ENCODE measurements around the gene TPK1.

The TPK1 gene

DNA sequence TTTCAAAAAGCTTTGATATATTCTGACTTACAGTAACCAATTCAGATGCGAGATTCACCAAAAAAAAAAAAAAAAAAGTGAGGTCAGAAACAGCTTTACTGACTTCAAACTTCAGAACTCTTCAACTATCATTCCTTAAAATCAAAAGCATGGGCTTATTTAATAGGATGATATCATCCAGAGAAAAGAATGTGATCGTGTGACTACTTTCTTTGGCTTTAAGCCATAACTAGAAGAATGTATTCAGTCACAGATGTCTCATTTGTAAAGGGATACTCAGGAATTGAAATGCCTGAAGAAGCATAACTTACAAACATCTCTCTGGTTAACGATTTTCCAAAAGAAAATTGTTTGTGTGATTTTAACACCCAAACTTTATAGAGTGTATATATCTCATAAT lies 11.5 kb downstream of the TPK1 start:
- H3K4me2 ChIP-seq (ENCODE audit: low read length), result no peak overlapping the region
- no peaks in the 10 kb centered on the region for H3K27me3 ChIP-seq (ENCODE audit: insufficient read depth, low read length)
- H3K79me2 ChIP-seq (ENCODE audit: insufficient read depth, low read length), result no peaks in the 10 kb centered on the region
- TF ChIP-seq EZH2 (IDR thresholded peaks at IDR 0.05; ENCODE audit: borderline replicate concordance, low read length) (no peak), CTCF (IDR thresholded peaks at IDR 0.05; ENCODE audit: low read length) (no peak)
- H3K36me3 ChIP-seq (ENCODE audit: insufficient read depth, low read length), result no peaks in the 10 kb centered on the region
- H3K4me3 ChIP-seq (ENCODE audit: low read depth, low read length, poor library complexity, severe bottlenecking), result no peak overlapping the region
- H3K27ac ChIP-seq (ENCODE audit: low read depth, low read length, poor library complexity, severe bottlenecking), result no peak overlapping the region
- H2AFZ ChIP-seq (ENCODE audit: low read length), result no peak overlapping the region
- no peaks in the 10 kb centered on the region for H3K9me2 ChIP-seq (ENCODE audit: low read depth, low read length)
- peaks cover 29% of the 10 kb centered on the region for H3K4me1 ChIP-seq (ENCODE audit: insufficient read depth, low read length, severe bottlenecking)
- H3K9ac ChIP-seq (ENCODE audit: low read length), result no peak overlapping the region
- H3K9me3 ChIP-seq (ENCODE audit: low read length), result no peaks in the 10 kb centered on the region
- H4K20me1 ChIP-seq (ENCODE audit: insufficient read depth, low read length), result no peaks in the 10 kb centered on the region
- no peaks in the 10 kb centered on the region for H3F3A ChIP-seq (ENCODE audit: insufficient read depth, low read length)

DNA sequence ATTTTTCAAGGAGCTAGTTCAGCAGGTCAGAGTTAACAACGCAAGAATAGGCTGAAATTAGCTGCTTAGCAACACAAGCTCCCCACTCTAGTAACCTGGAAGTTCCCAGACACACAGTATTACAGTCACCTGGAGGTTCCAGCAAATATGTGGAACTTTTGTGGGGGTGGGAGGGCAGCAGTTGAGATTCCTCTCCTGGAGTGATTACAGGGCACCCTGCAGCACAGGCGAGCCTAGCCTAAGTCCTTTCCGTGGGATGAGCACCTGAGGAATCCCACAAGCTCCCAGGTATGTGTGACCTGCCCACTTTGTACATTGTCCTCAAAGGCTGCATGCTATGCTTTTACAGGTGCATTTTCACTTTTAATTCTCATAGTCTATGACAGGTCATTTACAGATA lies 13.6 kb downstream of the TPK1 start:
- Histone ChIP-seq H4K20me1 (ENCODE audit: insufficient read depth, low read length) (no peaks in the 10 kb centered on the region), H3F3A (ENCODE audit: insufficient read depth, low read length) (no peaks in the 10 kb centered on the region), H3K4me1 (ENCODE audit: insufficient read depth, low read length, severe bottlenecking) (peaks cover 38% of the 10 kb centered on the region), H3K4me2 (ENCODE audit: low read length) (no peak overlapping the region), H3K27me3 (ENCODE audit: insufficient read depth, low read length) (no peaks in the 10 kb centered on the region), H3K27ac (ENCODE audit: low read depth, low read length, poor library complexity, severe bottlenecking) (no peak overlapping the region), H3K9me2 (ENCODE audit: low read depth, low read length) (no peaks in the 10 kb centered on the region), H3K4me3 (ENCODE audit: low read depth, low read length, poor library complexity, severe bottlenecking) (no peak overlapping the region), H3K79me2 (ENCODE audit: insufficient read depth, low read length) (no peaks in the 10 kb centered on the region), H3K9me3 (ENCODE audit: low read length) (no peaks in the 10 kb centered on the region), H3K9ac (ENCODE audit: low read length) (no peak overlapping the region), H2AFZ (ENCODE audit: low read length) (no peak overlapping the region), H3K36me3 (ENCODE audit: insufficient read depth, low read length) (no peaks in the 10 kb centered on the region)
- TF ChIP-seq EZH2 (IDR thresholded peaks at IDR 0.05; ENCODE audit: borderline replicate concordance, low read length) (no peak), CTCF (IDR thresholded peaks at IDR 0.05; ENCODE audit: low read length) (no peak)

DNA sequence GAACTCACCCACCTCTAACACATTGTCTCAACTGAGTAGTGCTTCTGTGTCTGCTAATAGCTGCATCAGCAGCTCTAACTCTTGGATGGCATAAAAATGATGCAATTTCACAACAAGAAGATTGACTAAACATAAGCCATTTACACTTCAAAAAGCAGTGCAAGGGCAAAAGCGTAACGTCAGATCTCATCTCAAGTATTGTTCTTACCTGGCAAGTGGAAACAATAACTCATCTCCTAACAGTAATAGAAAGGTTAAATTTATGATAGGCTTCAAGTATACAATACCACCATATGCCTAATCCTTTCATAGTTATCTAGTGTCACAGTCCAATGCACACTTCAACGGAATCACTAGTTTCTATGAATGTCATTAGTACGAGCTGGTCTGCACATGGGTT lies 14.8 kb downstream of the TPK1 start:
- Histone ChIP-seq H3K27me3 (ENCODE audit: insufficient read depth, low read length) (no peaks in the 10 kb centered on the region), H3K4me1 (ENCODE audit: insufficient read depth, low read length, severe bottlenecking) (peaks cover 37% of the 10 kb centered on the region), H2AFZ (ENCODE audit: low read length) (no peak overlapping the region), H3K27ac (ENCODE audit: low read depth, low read length, poor library complexity, severe bottlenecking) (no peak overlapping the region), H3K4me3 (ENCODE audit: low read depth, low read length, poor library complexity, severe bottlenecking) (no peak overlapping the region), H3K9me2 (ENCODE audit: low read depth, low read length) (no peaks in the 10 kb centered on the region), H3K79me2 (ENCODE audit: insufficient read depth, low read length) (no peaks in the 10 kb centered on the region), H3K36me3 (ENCODE audit: insufficient read depth, low read length) (no peaks in the 10 kb centered on the region), H3K4me2 (ENCODE audit: low read length) (no peak overlapping the region), H4K20me1 (ENCODE audit: insufficient read depth, low read length) (no peaks in the 10 kb centered on the region), H3F3A (ENCODE audit: insufficient read depth, low read length) (no peaks in the 10 kb centered on the region), H3K9ac (ENCODE audit: low read length) (no peak overlapping the region), H3K9me3 (ENCODE audit: low read length) (no peaks in the 10 kb centered on the region)
- TF ChIP-seq CTCF (IDR thresholded peaks at IDR 0.05; ENCODE audit: low read length) (no peak), EZH2 (IDR thresholded peaks at IDR 0.05; ENCODE audit: borderline replicate concordance, low read length) (no peak)

Data from OCI-LY1 (cell line).